H1 (cell line): ENCODE measurements around the gene RAB5A. TPM values are rescaled to one million over a fixed set of nuclear protein-coding genes. Genes with fewer than 3 reads are reported as not detected.

Experiments
- CTCF ChIA-PET: fragments of 300-600 bp; sonication (Branson Sonifier 250); formaldehyde crosslinking; loops from one replicate; lab custom pipeline; 2021; ENCODE audit not compliant: partially characterized antibody; lab: Charles Lee
- POLR2A ChIA-PET: fragments of 300-600 bp; sonication (Branson Sonifier 250); formaldehyde crosslinking; loops from one replicate; lab custom pipeline; 2021; ENCODE audit warnings: inconsistent platforms; ENCODE audit not compliant: partially characterized antibody; lab: Charles Lee
- DNase-seq, 2 experiments: peaks; one replicate each; pipeline versions ENCODE4 v3.0.0 to v3.0.0-alpha.2; 2010 to 2022; ENCODE audit warnings: low spot score in 2 of 2, low read depth in 1 of 2, mixed read lengths in 1 of 2
- FAIRE-seq: peaks from 2 replicates; lab custom pipeline; 2011; peaks lifted over from hg19 to GRCh38; lab: Jason Lieb, UNC
- H2AFZ ChIP-seq: 2 replicates; pipeline ENCODE4 v1.8.1; 2012; ENCODE audit warnings: low read length, inconsistent platforms
- H2AK5ac ChIP-seq: 2 replicates; pipeline ENCODE4 v1.6.1; 2013; ENCODE audit warnings: low read depth, low read length
- H2BK120ac ChIP-seq: replicated peaks from 2 replicates; pipeline ENCODE3; 2013; ENCODE audit warnings: low read depth, low read length, inconsistent platforms
- H2BK12ac ChIP-seq: 2 replicates; pipeline ENCODE4 v1.6.1; 2013; ENCODE audit warnings: low read depth, low read length
- H2BK15ac ChIP-seq: 2 replicates; pipeline ENCODE4 v1.6.1; 2013; ENCODE audit warnings: low read length
- H2BK20ac ChIP-seq: 2 replicates; pipeline ENCODE4 v1.6.1; 2013; ENCODE audit warnings: low read length
- H2BK5ac ChIP-seq: 2 replicates; pipeline ENCODE4 v1.6.1; 2013; ENCODE audit warnings: low read depth, low read length
- H3K14ac ChIP-seq: 2 replicates; pipeline ENCODE4 v1.6.1; 2013; ENCODE audit warnings: inconsistent platforms; ENCODE audit not compliant: insufficient read length
- H3K18ac ChIP-seq: 2 replicates; pipeline ENCODE4 v1.6.1; 2013; ENCODE audit warnings: low read length; ENCODE audit errors: extremely low read depth
- H3K23ac ChIP-seq: 2 replicates; pipeline ENCODE4 v1.6.1; 2013; ENCODE audit warnings: inconsistent platforms; ENCODE audit not compliant: insufficient read length
- H3K23me2 ChIP-seq: 2 replicates; pipeline ENCODE4 v1.6.1; 2013; ENCODE audit warnings: low read depth, low read length
- H3K27ac ChIP-seq: 2 replicates; pipeline ENCODE4 v1.6.1; 2011; ENCODE audit warnings: low read depth, low read length, inconsistent platforms
- H3K27me3 ChIP-seq, 4 experiments: replicated peaks in 1 of 4; 1 replicate in 1 of 4; 2 replicates in 3 of 4; pipeline versions ENCODE4 v1.6.1 to v1.8.1; 2011 to 2013; ENCODE audit warnings: low read length in 3 of 4, mild to moderate bottlenecking in 3 of 4, inconsistent platforms in 2 of 4, mixed read lengths in 2 of 4, moderate library complexity in 1 of 4; ENCODE audit not compliant: control insufficient read depth in 3 of 4, insufficient read depth in 3 of 4; ENCODE audit errors: extremely low read depth in 1 of 4
- H3K36me3 ChIP-seq, 4 experiments: 2 replicates each; pipeline versions ENCODE4 v1.6.1 to v1.8.1; 2011 to 2013; ENCODE audit warnings: mild to moderate bottlenecking in 4 of 4, low read length in 3 of 4, moderate library complexity in 2 of 4, control low read depth in 1 of 4, inconsistent platforms in 1 of 4; ENCODE audit not compliant: insufficient read depth in 4 of 4, control insufficient read depth in 2 of 4
- H3K4ac ChIP-seq: replicated peaks from 2 replicates; pipeline ENCODE3; 2013; ENCODE audit warnings: low read length, low read depth, mixed read lengths, inconsistent platforms; ENCODE audit not compliant: insufficient read length
- H3K4me1 ChIP-seq, 4 experiments: replicated peaks in 1 of 4; 1 replicate in 1 of 4; 2 replicates in 3 of 4; pipeline versions ENCODE4 v1.6.1 to v1.8.1; 2011 to 2013; ENCODE audit warnings: low read length in 3 of 4, inconsistent platforms in 2 of 4, mixed read lengths in 1 of 4; ENCODE audit not compliant: insufficient read depth in 4 of 4, control insufficient read depth in 3 of 4
- H3K4me2 ChIP-seq, 2 experiments: 2 replicates each; pipeline versions ENCODE4 v1.6.1 to v1.8.1; 2011 to 2013; ENCODE audit warnings: low read depth in 2 of 2, low read length in 2 of 2, control low read depth in 1 of 2, inconsistent platforms in 1 of 2, mild to moderate bottlenecking in 1 of 2; ENCODE audit not compliant: insufficient read depth in 1 of 2
- H3K4me3 ChIP-seq, 4 experiments: fragments of 200-600, 300-600 bp in 1 of 4; sonication (generic), shearing (Covaris generic), sonication (Bioruptor Twin) in 1 of 4; 2 replicates each; pipeline versions ENCODE4 v1.5.1 to v1.8.1; 2011 to 2016; ENCODE audit warnings: low read length in 4 of 4, low read depth in 3 of 4, control low read depth in 2 of 4, inconsistent platforms in 2 of 4, mild to moderate bottlenecking in 2 of 4, mixed read lengths in 1 of 4, moderate library complexity in 1 of 4; ENCODE audit not compliant: insufficient read depth in 2 of 4; ENCODE audit errors: extremely low read depth in 1 of 4
- H3K56ac ChIP-seq: replicated peaks from 2 replicates; pipeline ENCODE3; 2013; ENCODE audit warnings: low read depth, mild to moderate bottlenecking, mixed read lengths, low read length, inconsistent platforms; ENCODE audit not compliant: insufficient read length
- H3K79me1 ChIP-seq: 2 replicates; pipeline ENCODE4 v1.6.1; 2013; ENCODE audit warnings: low read depth, low read length, control low read depth
- H3K79me2 ChIP-seq, 2 experiments: 2 replicates each; pipeline versions ENCODE4 v1.6.1 to v1.8.1; 2012 to 2013; ENCODE audit warnings: low read length in 2 of 2, mild to moderate bottlenecking in 2 of 2, inconsistent platforms in 1 of 2; ENCODE audit not compliant: insufficient read depth in 2 of 2, control insufficient read depth in 1 of 2
- H3K9ac ChIP-seq, 4 experiments: replicated peaks in 1 of 4; 1 replicate in 1 of 4; 2 replicates in 3 of 4; pipeline versions ENCODE4 v1.6.1 to v1.8.1; 2011 to 2013; ENCODE audit warnings: low read depth in 3 of 4, low read length in 3 of 4, control low read depth in 2 of 4, mild to moderate bottlenecking in 2 of 4, moderate library complexity in 2 of 4, inconsistent platforms in 1 of 4; ENCODE audit errors: extremely low read depth in 1 of 4
- H3K9me3 ChIP-seq, 2 experiments: 2 replicates each; pipeline versions ENCODE4 v1.6.1 to v1.8.1; 2012 to 2013; ENCODE audit warnings: mild to moderate bottlenecking in 2 of 2, moderate library complexity in 2 of 2, control low read depth in 1 of 2, inconsistent platforms in 1 of 2, low read depth in 1 of 2, low read length in 1 of 2, mixed read lengths in 1 of 2; ENCODE audit not compliant: insufficient read depth in 2 of 2
- H4K20me1 ChIP-seq, 2 experiments: replicated peaks in 1 of 2; 2 replicates each; pipeline versions ENCODE3 to v1.8.1; 2011 to 2013; ENCODE audit warnings: inconsistent platforms in 2 of 2, low read length in 2 of 2, mild to moderate bottlenecking in 1 of 2; ENCODE audit not compliant: insufficient read depth in 2 of 2, control insufficient read depth in 1 of 2
- H4K5ac ChIP-seq: 2 replicates; pipeline ENCODE4 v1.6.1; 2013; ENCODE audit warnings: low read length, low read depth, mixed read lengths, inconsistent platforms; ENCODE audit not compliant: insufficient read length
- H4K8ac ChIP-seq: 2 replicates; pipeline ENCODE4 v1.8.0; 2013; ENCODE audit warnings: mild to moderate bottlenecking, moderate library complexity, low read length, inconsistent platforms; ENCODE audit not compliant: insufficient read depth; ENCODE audit errors: extremely low read depth
- H4K91ac ChIP-seq: replicated peaks from 2 replicates; pipeline ENCODE3; 2013; ENCODE audit warnings: low read length, mixed read lengths, inconsistent platforms; ENCODE audit not compliant: insufficient read length
- CHD1 ChIP-seq: IDR thresholded peaks from 2 replicates; pipeline ENCODE4 v1.6.1; 2012; ENCODE audit warnings: low read depth, low read length, improper control_type of control experiment
- CHD2 ChIP-seq: IDR thresholded peaks from 2 replicates; pipeline ENCODE4 v1.6.1; 2012; ENCODE audit warnings: low read length, improper control_type of control experiment
- CTBP2 ChIP-seq: IDR thresholded peaks from 2 replicates; pipeline ENCODE4 v1.7.0; 2011; ENCODE audit warnings: borderline replicate concordance, mild to moderate bottlenecking, moderate library complexity, mixed read lengths, low read length; ENCODE audit not compliant: insufficient read depth, insufficient read length
- GABPA ChIP-seq: IDR thresholded peaks from 2 replicates; pipeline ENCODE4 v1.6.1; 2011; ENCODE audit warnings: mild to moderate bottlenecking, low read length, moderate library complexity, borderline replicate concordance; ENCODE audit not compliant: insufficient read depth
- HDAC2 ChIP-seq, 2 experiments: fragments of 300-600 bp in 1 of 2; sonication (generic) in 1 of 2; IDR thresholded peaks; 2 replicates each; pipeline ENCODE4 v1.6.1; 2011 to 2012; ENCODE audit warnings: low read depth in 2 of 2, low read length in 2 of 2, mild to moderate bottlenecking in 2 of 2, moderate library complexity in 2 of 2, borderline replicate concordance in 1 of 2, inconsistent platforms in 1 of 2
- JUN ChIP-seq: IDR thresholded peaks from 2 replicates; pipeline ENCODE4 v1.6.1; 2011; ENCODE audit warnings: low read depth, mild to moderate bottlenecking, improper control_type of control experiment, low read length
- MAFK ChIP-seq: IDR thresholded peaks from 2 replicates; pipeline ENCODE4 v1.6.1; 2012; ENCODE audit warnings: low read depth, mild to moderate bottlenecking, improper control_type of control experiment, low read length
- PHF8 ChIP-seq: fragments of 200-600 bp; sonication (generic); conservative IDR thresholded peaks from 2 replicates; pipeline ENCODE4 v1.7.1; 2012; ENCODE audit warnings: low read depth, mild to moderate bottlenecking, inconsistent platforms, low read length, moderate library complexity
- POU5F1 ChIP-seq: IDR thresholded peaks from 2 replicates; pipeline ENCODE4 v1.6.1; 2011; ENCODE audit warnings: low read depth, mild to moderate bottlenecking, low read length, moderate library complexity
- RXRA ChIP-seq: IDR thresholded peaks from 2 replicates; pipeline ENCODE4 v1.6.1; 2011; ENCODE audit warnings: low read depth, mild to moderate bottlenecking, low read length, moderate library complexity; ENCODE audit not compliant: insufficient read depth
- SP4 ChIP-seq: IDR thresholded peaks from 2 replicates; pipeline ENCODE4 v1.6.1; 2012; ENCODE audit warnings: low read length, inconsistent platforms
- TAF7 ChIP-seq: optimal IDR thresholded peaks from 2 replicates; pipeline ENCODE3; 2011; ENCODE audit warnings: low read depth, mild to moderate bottlenecking, inconsistent platforms, low read length, moderate library complexity, borderline replicate concordance
- TCF12 ChIP-seq: IDR thresholded peaks from 2 replicates; pipeline ENCODE4 v1.6.1; 2011; ENCODE audit warnings: low read depth, mild to moderate bottlenecking, low read length
- WGBS, 2 experiments: shearing (Covaris generic) in 1 of 2; methylation state at CpG; one replicate each; pipeline versions ENCODE4 v1.1.6 to v1.1.7; 2013 to 2015; ENCODE audit warnings: low lambda C conversion rate in 2 of 2, mixed read lengths in 2 of 2, inconsistent platforms in 1 of 2, low coverage in 1 of 2, missing lambda C conversion rate in 1 of 2; ENCODE audit not compliant: insufficient replicate concordance in 2 of 2, insufficient coverage in 1 of 2, insufficient read length in 1 of 2; ENCODE audit errors: extremely low coverage in 1 of 2, missing lambda C conversion rate in 1 of 2; 5-methylcytosine and 5-hydroxymethylcytosine counted together
- polyA plus RNA-seq, 7 experiments: library from polyadenylated mRNA; depleted of rRNA in 3 of 7; stranded (reverse) in 5 of 7; unstranded in 2 of 7; fragments of >200 nt in 5 of 7; fragments of 200-250 nt in 2 of 7; gene quantifications; 1 replicate in 5 of 7; 2 replicates in 1 of 7; 4 replicates in 1 of 7; pipeline versions ENCODE4 v1.2.1 to v1.2.3, GENCODE V29; 2011 to 2013; ENCODE audit warnings: missing spikeins in 2 of 7, mixed read lengths in 2 of 7
- total RNA-seq: library from RNA; stranded (reverse); fragmentation: NEBNext Ultra II Directional; extraction: Animal tissue kit (Norgen Biotek cat#: 25700); gene quantifications from 2 replicates; pipeline ENCODE4 v1.2.1, GENCODE V29; 2021

The RAB5A gene
- total and polyA plus RNA-seq, 2 of the 8 experiments (the other 6 are each of a cell fraction or from before 2014, with no cell fraction given), result 22.4 to 77.7 TPM

GRCh38 chr3:19899264-19899663, 47.6 kb upstream of the RAB5A start:
- Histone ChIP-seq H3K4me3 (no peak overlapping the region), H3K23me2 (no peaks in the 10 kb centered on the region), H3K79me1 (no peaks in the 10 kb centered on the region), H3K4me1 (no peaks in the 10 kb centered on the region), H2BK120ac (no peak overlapping the region), H3K27me3 (no peaks in the 10 kb centered on the region), H3K9me3 (no peaks in the 10 kb centered on the region), H4K8ac (no peak overlapping the region), H4K5ac (no peak overlapping the region), H2AK5ac (no peak overlapping the region), H2BK5ac (no peak overlapping the region), H2BK20ac (no peak overlapping the region), H3K9ac (no peak overlapping the region), H3K36me3 (no peaks in the 10 kb centered on the region), H3K27ac (no peak overlapping the region), H2AFZ (no peak overlapping the region), H3K14ac (no peak overlapping the region), H3K56ac (no peak overlapping the region), H3K4me2 (no peak overlapping the region), H3K4ac (no peak overlapping the region), H4K91ac (no peak overlapping the region), H4K20me1 (no peaks in the 10 kb centered on the region), H3K79me2 (no peaks in the 10 kb centered on the region), H3K18ac (no peak overlapping the region), H3K23ac (no peak overlapping the region), H2BK15ac (no peak overlapping the region), H2BK12ac (no peak overlapping the region)
- 95% methylated on average over 2 of the region's 2 CpGs; no CpG with 5 or more reads in 1 of the 2 experiments for WGBS, 2 experiments
- CTCF ChIA-PET, result interaction anchor here (0.6 kb wide), 1 partner anchor 846 kb away, joined by 3 read pairs; no protein-coding TSS in a partner anchor
- TF ChIP-seq SP4 (no peak), RXRA (no peak), TAF7 (no peak), MAFK (no peak), CHD2 (no peak), CHD1 (no peak), HDAC2 (IDR thresholded peaks at IDR 0.05; ENCODE audit: borderline replicate concordance in 1 of 2, low read depth in 2 of 2, low read length in 2 of 2) (no peak), JUN (no peak), PHF8 (no peak), CTBP2 (no peak), GABPA (no peak), TCF12 (no peak), POU5F1 (no peak)
- no peak for DNase-seq
- POLR2A ChIA-PET, result no interaction called here
- no peak for FAIRE-seq
